CD1c-positive myeloid dendritic cell (primary cell): Measurements from ENCODE around the gene NFKB2.

Experiments used
- DNase-seq: peaks from one replicate; pipeline ENCODE4 v3.0.0-alpha.2; 2016; ENCODE audit errors: extremely low spot score

NFKB2 gene

GRCh38 chr10:102395400-102396316 lies at the start of gene NFKB2:
Gene NFKB2 (plus strand): TSS chr10:102395705. CDS start chr10:102395960, 255 bp downstream.
- DNase-seq: peak; percentile 97

GRCh38 chr10:102347236-102347828 lies 48.2 kb upstream of the NFKB2 start:
- DNase-seq: no peak

DNA sequence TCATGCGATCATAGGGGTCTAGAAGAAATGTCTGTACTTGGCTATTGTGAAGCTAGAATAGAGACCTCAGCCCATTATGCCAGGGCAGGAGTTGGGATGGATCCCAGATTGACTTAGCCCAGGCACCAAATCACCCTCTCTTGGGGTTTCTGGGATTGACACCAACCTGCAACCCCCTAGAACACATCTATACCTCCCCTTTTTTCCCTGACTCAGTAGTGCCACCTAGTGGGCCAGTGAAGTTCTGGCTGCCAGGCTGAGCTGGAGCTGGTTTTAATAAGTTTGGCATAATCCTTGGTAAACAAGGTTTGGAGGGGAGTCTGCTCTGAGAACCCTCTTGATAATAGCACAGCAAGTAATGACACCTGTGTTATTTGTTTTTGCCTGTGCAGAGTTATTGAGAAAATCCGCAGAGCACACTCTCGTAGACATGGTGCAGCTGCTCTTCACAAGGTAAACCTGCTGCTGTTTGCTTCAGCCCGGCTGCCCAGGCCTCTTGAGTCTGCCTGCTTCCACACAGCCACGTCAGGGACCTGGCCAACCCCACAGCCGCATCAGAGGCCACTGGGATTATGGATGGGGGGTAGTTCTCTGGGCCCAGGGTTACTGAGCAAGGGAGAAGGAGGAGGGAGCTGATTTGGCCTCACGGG lies 43.3 kb upstream of the NFKB2 start:
- DNase-seq: peak; percentile 73

GRCh38 chr10:102354451-102354850 lies 41.1 kb upstream of the NFKB2 start:
- no peak for DNase-seq

DNA sequence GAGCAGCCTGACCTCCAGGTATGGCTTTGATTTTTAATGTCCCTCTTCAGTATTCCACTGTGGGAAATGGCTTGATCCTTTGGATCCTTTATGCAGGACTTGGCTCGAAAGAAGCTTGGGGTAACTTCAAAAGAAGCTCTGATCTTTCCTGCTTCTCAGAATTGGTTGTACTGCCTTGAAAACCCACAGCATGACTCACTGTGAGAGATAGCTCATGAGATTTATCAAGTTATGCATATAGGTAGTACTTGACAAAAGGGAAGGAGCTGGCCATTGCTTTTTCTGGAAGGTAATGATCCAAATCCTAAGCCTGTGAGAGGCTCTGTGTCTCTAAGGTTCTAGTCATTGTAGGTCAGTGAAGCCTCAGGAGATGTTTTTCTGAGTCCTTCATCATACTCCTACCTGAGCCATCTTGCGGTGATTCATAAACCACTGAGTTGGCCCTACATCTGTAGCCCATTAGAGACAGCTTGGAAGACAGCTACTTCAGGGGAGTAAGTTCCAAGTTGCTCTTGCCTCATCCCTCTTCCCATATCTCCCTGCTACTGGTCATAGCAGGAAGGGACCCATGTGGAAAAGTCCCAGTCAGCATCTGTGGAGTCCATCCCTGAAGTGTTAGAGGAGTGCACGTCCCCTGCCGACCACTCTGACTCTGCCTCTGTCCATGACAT lies 36.7 kb upstream of the NFKB2 start:
- DNase-seq: no peak

DNA sequence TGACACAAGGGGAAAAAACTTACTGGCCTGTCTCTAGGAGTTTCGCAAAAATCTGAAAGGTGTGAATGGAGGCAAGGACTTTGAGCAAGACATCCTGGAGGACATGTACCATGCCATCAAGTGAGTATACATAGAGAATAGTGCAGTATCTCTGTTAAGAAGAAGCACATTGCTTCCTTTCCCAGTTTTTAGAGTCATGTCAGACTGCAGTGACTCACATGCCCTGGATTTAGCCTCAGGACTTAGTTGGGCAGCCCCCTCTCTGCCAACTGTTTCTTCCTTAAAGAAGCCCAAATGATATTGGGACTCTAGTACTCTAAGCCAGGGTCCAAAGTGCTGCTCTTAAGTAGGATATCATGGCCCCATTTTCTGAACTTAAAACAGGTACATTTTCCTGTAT lies 28.1 kb upstream of the NFKB2 start:
- no peak for DNase-seq

GRCh38 chr10:102368077-102368476 lies 27.4 kb upstream of the NFKB2 start:
- DNase-seq: no peak

DNA sequence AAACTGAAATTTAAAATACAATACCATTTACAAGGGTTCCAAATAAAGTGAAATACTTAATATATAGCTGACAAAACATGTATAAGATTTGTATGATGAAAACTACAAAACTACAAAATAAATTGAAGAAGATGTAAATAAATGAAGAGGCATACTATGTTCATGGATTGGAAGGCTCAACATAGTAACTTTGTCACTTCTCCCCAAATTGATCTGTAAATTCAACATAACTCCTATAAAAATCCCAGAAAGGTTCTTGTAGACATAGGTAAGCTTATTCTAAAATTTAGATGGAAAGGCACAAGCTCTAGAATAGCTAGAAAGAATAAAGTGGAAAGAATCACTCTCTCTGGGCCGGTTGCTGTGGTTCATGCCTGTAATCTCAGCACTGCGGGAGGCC lies 24.2 kb upstream of the NFKB2 start:
- no peak for DNase-seq

DNA sequence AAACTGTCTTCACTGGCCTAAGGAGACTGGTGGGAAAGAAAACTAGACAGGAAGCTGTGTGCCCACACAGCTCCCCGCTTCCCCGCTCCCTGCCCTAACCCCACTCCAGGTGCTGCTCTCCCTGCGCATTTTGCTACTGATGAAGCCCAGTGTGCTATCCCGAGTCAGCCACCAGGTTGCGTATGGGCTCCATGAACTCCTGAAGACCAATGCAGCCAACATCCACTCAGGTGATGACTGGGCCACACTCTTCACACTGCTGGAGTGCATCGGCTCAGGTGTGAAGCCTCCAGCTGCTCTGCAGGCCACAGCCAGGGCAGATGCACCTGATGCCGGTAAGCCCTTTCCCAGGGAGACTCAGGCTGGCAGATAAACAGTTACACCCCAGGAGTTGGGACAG lies 20.3 kb upstream of the NFKB2 start:
- no peak for DNase-seq

GRCh38 chr10:102375867-102376266 lies 19.6 kb upstream of the NFKB2 start:
- DNase-seq: no peak

GRCh38 chr10:102376901-102377300 lies 18.6 kb upstream of the NFKB2 start:
- DNase-seq: no peak

DNA sequence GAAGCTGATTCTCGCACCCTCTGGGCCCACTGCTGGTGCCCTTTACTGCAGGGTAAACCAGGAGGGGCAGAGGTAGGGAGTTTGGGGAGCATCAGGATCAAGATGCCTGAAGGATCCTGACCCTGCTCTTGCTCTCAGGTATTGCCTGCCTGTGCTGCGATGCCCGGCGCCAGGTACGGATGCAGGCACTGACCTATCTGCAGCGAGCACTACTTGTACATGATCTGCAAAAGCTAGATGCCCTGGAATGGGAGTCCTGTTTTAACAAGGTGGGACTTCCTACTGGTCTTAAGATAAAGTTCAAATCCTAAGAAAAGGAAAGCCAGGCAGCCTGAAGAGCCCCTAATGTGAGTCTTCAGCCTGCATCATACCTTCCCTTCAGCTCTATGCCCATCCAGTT lies 16.1 kb upstream of the NFKB2 start:
- DNase-seq: no peak

DNA sequence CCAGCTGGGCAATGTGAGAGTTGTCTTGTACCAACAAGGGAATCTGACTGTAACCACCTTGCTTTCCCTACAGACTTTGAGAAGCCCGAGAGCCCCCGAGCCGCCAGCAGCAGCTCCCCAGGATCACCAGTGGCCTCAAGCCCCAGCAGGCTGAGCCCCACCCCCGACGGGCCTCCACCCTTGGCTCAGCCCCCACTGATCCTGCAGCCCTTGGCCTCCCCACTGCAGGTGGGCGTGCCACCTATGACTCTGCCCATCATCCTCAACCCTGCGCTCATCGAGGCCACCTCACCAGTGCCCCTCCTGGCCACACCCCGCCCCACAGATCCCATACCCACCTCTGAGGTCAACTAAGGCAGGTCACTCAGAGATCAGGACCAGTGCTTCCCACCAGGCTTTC lies 13.5 kb upstream of the NFKB2 start:
- DNase-seq: no peak

DNA sequence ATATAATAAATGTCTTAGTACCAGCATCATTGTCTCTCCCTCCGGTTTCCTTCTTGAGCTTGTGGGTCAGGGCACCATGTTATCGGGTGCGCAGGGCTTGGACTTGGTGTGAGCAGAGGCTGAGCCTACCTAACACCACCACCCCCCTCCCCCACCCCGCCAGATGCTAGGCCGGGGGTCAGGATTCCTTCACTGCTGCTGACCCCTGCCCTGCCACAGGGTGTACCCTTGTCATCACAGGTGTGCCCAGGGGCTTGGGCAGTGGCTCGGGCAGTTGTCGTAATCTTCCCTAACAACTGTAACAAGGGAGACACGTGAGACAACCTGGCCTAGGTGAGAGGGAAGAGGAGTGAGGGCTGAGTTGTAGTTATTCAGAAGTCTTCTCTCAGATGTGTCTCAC lies 12.6 kb upstream of the NFKB2 start:
- DNase-seq: no peak

GRCh38 chr10:102384053-102384452 lies 11.5 kb upstream of the NFKB2 start:
- DNase-seq: peak; percentile 10

DNA sequence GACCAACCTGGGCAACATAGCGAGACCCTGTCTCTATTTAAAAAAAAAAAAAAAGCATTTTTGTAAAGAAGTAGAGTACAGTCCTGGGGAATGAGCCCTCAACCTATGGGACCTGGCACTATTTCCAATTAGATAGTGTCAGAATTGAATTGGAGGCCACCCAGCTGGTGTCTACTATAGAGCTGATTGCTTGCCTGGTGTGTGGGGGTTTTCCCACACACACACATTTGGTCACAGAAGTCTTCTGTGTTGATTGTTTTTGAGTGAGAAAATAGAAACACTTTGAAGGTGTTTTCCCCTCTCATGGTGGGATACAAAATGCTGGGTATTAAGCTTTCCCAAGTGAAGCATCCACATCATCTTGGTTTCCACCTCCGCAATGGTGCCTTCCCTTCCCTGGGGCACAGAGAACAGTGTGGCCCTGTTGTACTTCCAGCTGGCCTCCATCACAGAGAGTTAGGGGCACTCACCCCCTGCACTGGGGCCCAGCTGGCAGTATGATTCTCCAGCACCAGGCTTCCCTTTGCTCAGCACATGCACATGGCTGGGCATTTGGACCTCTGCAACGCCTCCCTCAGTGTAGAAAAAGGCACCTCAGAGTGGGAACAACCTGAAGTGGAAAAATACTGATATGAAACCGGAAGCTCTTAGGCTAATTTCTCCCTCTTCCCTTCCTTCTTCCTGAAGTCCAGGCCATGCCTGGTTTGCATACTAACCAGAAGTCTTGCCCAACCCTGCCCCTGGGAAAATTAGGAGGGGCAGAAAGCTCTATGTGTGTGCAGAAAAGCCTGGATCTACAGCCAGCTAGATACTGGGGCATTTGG lies 10.7 kb upstream of the NFKB2 start:
- peak; percentile 11 for DNase-seq

DNA sequence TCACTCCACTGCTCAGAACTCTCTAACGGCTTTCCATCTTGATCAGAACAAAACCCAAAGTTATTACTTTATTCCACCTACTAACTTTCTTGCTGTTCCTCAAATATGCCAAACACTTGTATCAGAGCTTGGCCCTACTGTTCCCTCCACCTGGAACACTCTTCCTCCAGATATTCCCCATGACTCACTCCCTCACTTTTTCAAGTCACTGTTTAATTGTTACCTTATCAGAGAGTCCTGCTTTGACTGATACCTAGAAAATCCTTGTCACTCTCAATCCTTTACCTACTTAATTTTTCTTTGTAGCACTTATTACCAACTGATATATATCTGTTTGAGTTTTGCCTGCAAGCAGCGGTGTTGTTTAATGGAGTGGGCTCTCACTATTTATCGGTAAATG lies 5.6 kb upstream of the NFKB2 start:
- DNase-seq: no peak

DNA sequence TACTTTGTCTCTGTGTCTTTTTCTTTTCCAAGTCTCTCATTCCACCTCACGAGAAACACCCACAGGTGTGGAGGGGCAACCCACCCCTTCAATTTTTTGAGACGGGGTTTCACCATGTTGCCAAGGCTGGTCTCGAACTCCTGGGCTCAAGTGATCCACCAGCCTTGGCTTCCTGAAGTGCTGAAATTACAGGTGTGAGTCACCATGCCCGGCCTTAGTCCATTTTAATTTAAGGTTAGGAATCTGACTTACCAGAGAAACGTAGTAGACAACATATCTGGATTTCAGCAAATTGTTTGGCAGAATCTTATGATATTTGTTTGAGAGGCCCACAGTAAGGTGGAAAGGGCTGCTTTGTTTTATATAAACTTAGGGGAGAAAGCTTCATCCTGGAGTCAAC lies 3.2 kb upstream of the NFKB2 start:
- DNase-seq: no peak

GRCh38 chr10:102393411-102394078 lies 2.0 kb upstream of the NFKB2 start:
- no peak for DNase-seq

DNA sequence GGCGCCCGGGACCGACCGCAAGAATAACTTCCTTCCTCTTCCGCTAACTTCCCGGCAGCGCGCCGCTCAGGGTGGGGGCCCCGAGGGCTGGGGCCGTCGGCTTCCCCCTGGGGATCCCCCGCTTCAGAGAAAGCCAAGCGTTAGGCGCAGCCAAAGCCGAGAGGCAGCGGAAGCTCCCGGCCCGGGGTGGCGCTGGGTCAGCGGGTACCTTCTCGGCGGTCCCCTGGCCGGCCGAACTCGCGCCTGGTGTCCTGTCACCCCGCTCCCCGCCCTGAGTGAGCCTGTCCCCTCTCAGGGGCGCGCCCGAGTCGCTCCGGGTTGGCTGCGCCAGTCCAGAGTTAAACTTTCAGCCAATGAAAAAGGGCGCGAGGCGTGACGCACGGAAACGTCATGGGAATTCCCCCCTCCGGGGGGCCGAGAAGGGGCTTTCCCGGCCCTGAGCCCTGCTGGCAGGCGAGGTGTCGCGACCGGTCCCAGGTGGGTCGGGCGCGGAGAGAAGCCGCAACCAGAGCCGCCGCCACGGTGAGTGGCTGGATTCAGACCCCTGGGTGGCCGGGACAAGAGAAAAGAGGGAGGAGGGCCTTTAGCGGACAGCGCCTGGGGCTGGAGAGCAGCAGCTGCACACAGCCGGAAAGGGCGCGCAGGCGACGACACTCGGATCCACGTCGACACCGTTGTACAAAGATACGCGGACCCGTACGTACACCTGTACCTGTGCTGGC lies 1.3 kb upstream of the NFKB2 start:
- DNase-seq: peak; percentile 99
